HCT116 (cell line): Measurements from ENCODE around the gene CPNE7.

Experiments used
- CBX3 ChIP-seq: IDR thresholded peaks from 2 replicates; pipeline ENCODE4 v1.6.1; 2012; ENCODE audit warnings: low read depth
- CTCF ChIP-seq, 3 experiments: fragments of 200-600 bp in 1 of 3; sonication (generic) in 1 of 3; IDR thresholded peaks in 2 of 3; conservative IDR thresholded peaks in 1 of 3; 2 replicates each; pipeline ENCODE4 v1.5.1; 2012 to 2017; ENCODE audit warnings: low read depth in 2 of 3, low read length in 2 of 3, antibody characterized with exemption in 1 of 3, borderline replicate concordance in 1 of 3, control low read depth in 1 of 3, mild to moderate bottlenecking in 1 of 3, mixed read lengths in 1 of 3, mixed run types in 1 of 3, moderate library complexity in 1 of 3; ENCODE audit not compliant: insufficient read depth in 1 of 3
- POLR2A ChIP-seq: IDR thresholded peaks from 2 replicates; pipeline ENCODE4 v1.7.0; 2011; ENCODE audit warnings: borderline replicate concordance; ENCODE audit not compliant: insufficient read depth, insufficient read length; ENCODE audit errors: extremely low read depth
- SP1 ChIP-seq: IDR thresholded peaks from 2 replicates; pipeline ENCODE4 v1.6.1; 2012; ENCODE audit warnings: low read depth
- ZFX ChIP-seq: fragments of 450-650 bp; IDR thresholded peaks from 2 replicates; pipeline ENCODE4 v1.6.1; 2017
- TF ChIP-seq, protein P1 (sequence below): IDR thresholded peaks from 2 replicates; pipeline ENCODE4 v1.6.1; 2012

- TF ChIP-seq CBX3 (no peak), CTCF (IDR thresholded peaks at IDR 0.05 in 2 of 3, conservative IDR thresholded peaks at IDR 0.05 in 1 of 3; ENCODE audit: borderline replicate concordance in 1 of 3, insufficient read depth in 1 of 3, low read depth in 2 of 3, low read length in 2 of 3) (no peak), POLR2A (no peak), ZFX (no peak), SP1 (no peak)
- TF ChIP-seq, protein P1, sequence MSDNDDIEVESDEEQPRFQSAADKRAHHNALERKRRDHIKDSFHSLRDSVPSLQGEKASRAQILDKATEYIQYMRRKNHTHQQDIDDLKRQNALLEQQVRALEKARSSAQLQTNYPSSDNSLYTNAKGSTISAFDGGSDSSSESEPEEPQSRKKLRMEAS = no peak
These were observed 42.8 kb downstream of the CPNE7 start for GRCh38 chr16:89618109-89618998.
